AG09319 (cell line): ENCODE data around the gene SESN1.

Experiments
- DNase-seq: peaks from one replicate; pipeline ENCODE4 v3.0.0-alpha.2; 2010; ENCODE audit warnings: low read depth; ENCODE audit errors: extremely low read depth
- TF ChIP-seq, protein P1 (sequence below): IDR thresholded peaks from 2 replicates; pipeline ENCODE4 v1.5.1; 2011; ENCODE audit warnings: low read depth, mild to moderate bottlenecking, inconsistent platforms, low read length, moderate library complexity

SESN1 gene

DNA sequence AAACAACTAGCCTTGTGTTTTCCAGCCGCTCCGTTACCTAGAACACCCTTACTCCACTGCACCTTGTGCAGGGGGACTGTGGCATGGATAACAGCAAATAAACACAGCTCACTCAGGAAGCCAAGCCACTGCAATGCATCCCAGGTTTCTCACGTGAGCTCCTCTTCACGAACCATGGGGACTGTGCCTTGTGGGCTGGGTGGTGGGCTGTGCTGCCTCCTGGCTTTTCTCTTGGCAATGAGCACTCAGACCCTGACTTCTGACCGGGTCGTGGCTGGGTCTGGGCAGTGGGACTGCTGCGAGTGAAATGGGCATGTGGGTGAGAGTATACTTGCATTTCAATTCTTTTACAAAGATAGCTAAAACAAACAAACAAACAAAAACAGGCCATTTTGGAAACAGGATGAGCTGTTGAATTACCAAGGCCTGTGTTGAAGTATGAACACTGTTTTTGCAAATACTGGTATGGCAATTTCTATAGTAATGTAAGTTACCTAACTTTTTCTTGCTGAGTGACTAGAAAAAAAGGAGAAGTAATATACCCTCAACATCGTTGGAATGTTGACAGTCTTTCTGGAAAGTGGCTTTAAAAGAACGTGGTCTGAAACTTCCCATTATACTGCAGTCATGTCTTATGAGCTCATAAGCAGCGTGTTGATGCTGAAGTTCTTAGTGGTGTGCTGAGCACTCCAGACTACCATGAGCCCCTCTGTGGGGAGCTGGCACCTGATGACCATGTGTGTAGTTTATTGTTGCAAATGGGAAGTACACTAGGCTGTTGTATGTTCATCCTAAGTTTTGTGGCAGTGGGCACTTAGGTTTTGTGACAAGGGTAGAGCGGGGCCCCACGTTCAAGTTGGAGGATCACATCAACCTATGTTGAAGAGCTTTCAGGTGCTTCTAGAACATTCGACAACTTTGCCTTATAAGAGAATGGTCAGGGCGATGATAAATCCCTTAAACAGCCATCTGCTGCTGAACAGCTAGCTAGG, 126.0 kb downstream of the SESN1 start:
- TF ChIP-seq, protein P1, sequence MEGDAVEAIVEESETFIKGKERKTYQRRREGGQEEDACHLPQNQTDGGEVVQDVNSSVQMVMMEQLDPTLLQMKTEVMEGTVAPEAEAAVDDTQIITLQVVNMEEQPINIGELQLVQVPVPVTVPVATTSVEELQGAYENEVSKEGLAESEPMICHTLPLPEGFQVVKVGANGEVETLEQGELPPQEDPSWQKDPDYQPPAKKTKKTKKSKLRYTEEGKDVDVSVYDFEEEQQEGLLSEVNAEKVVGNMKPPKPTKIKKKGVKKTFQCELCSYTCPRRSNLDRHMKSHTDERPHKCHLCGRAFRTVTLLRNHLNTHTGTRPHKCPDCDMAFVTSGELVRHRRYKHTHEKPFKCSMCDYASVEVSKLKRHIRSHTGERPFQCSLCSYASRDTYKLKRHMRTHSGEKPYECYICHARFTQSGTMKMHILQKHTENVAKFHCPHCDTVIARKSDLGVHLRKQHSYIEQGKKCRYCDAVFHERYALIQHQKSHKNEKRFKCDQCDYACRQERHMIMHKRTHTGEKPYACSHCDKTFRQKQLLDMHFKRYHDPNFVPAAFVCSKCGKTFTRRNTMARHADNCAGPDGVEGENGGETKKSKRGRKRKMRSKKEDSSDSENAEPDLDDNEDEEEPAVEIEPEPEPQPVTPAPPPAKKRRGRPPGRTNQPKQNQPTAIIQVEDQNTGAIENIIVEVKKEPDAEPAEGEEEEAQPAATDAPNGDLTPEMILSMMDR: no peak
- no peak for DNase-seq

DNA sequence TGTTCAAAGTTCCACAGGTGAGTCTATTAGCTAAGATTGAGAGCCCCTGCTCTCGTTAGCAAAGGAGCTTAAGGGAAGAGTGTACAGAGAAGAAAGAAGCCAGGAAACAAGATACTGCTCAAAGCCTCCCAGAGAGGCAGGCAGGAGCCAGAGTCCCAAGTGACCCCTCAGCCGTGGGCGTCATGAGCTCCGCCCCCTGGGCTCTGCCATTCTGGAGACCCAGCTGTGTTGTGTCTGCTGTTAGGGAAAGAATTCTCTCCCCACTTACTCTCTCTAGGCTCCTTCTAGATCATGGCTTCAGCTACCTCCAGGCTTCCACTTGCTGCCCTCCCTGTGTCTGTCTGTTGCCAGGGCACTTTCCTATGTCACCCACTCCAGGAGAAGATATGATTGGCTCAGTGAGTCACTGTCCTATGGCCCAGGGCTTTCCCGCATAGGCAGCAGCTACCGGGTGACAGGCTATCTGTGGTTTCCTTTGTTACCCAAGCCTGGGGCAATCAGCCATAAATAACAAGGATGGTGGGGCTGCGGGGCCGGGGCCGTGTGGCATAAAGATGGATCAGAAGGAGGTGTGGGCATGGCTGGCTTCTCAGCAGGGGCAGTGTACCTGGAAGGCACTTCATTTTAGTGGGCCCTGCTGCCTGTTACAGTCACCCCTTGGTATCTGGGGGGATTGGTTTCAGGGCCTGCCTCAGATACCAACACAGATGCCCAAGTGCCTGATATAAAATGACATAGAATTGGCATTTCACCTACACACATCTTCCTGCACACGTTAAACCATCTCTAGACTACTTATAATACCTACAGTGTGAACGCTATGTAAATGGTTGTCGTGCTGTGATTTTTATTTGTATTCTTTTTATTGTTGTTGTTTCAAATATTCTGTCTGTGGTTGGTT, 127.5 kb downstream of the SESN1 start:
- TF ChIP-seq, protein P1: no peak
- no peak for DNase-seq

DNA sequence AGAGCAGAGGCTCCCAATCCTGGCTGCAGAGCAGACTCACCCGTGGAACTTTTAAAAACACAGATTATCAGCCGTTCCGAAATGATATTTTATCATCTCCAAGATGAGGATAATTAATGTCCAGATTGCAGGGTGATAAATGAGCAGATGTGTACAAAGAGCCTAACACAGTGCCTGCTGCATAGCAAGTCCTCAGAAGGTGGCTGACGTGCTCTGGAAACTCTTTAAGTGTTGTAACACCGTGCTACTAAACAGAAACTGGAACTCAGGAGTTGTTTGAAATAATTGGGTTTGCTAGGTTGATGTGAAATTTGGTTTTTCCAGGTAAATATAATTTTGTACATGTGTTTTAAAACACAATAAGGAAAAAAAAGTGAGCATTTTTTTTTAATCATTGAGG, 128.4 kb downstream of the SESN1 start:
- DNase-seq: no peak

DNA sequence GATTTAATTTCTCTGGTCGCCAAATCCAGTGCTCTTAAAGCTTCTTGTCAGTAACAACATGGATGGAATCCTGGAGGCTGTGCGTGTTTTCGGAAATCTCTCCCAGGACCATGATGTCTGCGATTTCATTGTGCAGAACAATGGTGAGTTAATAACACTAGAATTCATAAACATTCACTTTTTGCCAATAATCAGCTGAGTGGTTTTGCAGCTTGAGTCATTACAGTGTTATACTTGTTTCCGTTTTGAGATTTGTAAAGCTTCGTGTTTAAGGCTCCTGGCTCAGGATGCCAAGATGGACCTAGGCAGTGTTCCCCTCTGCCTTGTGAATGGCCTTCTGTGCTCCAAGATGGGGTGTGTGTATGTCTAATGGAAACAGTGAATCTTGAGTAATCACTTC, 132.7 kb downstream of the SESN1 start:
- TF ChIP-seq, protein P1: no peak
- peak; percentile 84 for DNase-seq

More for the DNA sequence above, 128.4 kb downstream of the SESN1 start:
- TF ChIP-seq, protein P1: no peak

DNA sequence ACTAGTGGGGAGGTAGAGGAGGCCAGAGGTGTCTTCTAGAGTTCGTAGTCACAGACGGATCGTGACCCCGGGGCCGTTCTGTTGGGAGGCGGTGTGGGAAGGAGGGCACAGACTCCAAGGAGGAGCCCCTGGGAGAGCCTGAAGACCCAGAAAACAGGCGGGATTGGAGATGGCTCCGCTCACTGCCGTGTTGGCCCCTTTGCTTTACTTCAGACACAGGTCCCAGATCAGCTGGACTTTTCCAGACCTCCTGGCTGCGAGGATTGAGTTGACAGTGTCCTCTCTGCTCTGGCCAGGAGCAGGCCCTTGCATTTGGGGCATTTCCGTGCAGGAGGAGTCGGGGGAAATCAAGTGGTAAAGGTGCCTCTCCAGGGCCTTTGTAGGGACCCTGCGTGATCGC, 133.6 kb downstream of the SESN1 start:
- TF ChIP-seq, protein P1: no peak
- no peak for DNase-seq

DNA sequence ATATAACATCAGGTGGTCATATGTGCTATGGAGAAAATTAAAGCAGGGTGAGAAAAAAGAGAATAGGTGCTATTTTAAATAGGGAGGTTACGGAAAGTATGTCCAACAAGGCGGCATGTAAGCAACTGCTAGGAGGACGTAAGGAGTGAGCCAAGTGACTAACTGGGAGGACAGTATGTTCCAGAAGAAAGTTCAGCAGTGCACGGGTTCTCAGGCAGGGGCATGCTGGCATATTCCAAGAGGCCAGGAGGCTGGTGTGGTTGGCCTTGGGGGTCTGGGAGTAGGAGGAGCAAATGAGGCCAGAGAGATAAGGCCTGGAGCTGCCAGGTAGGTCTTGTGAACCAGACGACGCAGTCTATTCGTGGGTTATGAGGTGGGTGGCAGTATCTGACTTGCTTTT, 134.0 kb downstream of the SESN1 start:
- DNase-seq: no peak
- TF ChIP-seq, protein P1: no peak
